HEK293 (cell line): ENCODE results near the gene IFFO2.

ENCODE experiments used
- ZBTB17 ChIP-seq: fragments of 450-650 bp; formaldehyde crosslinking; IDR thresholded peaks from 2 replicates; pipeline ENCODE4 v1.5.1; 2016; ENCODE audit warnings: missing biosample characterization, missing genetic modification characterization
- ZNF16 ChIP-seq: fragments of 450-650 bp; formaldehyde crosslinking; IDR thresholded peaks from 2 replicates; pipeline ENCODE4 v1.5.1; 2016; ENCODE audit warnings: low read depth, missing biosample characterization, missing genetic modification characterization
- ZNF501 ChIP-seq: fragments of 450-650 bp; formaldehyde crosslinking; IDR thresholded peaks from 2 replicates; pipeline ENCODE4 v1.5.1; 2016; ENCODE audit warnings: missing biosample characterization, missing genetic modification characterization
- ZNF530 ChIP-seq: fragments of 450-650 bp; formaldehyde crosslinking; IDR thresholded peaks from 2 replicates; pipeline ENCODE4 v1.5.1; 2016; ENCODE audit warnings: low read depth, missing biosample characterization, missing genetic modification characterization
- ZNF585B ChIP-seq: fragments of 450-650 bp; formaldehyde crosslinking; IDR thresholded peaks from 2 replicates; pipeline ENCODE4 v1.5.1; 2016; ENCODE audit warnings: missing biosample characterization, missing genetic modification characterization
- TF ChIP-seq, protein P1 (sequence below): fragments of 450-650 bp; formaldehyde crosslinking; optimal IDR thresholded peaks from 2 replicates; pipeline ENCODE3; 2016; ENCODE audit warnings: missing biosample characterization, mild to moderate bottlenecking, missing genetic modification characterization
- TF ChIP-seq, protein P2 (sequence below): fragments of 450-650 bp; formaldehyde crosslinking; IDR thresholded peaks from 2 replicates; pipeline ENCODE4 v1.5.1; 2016; ENCODE audit warnings: missing biosample characterization, missing genetic modification characterization
- TF ChIP-seq, protein P3 (sequence below): fragments of 450-650 bp; formaldehyde crosslinking; IDR thresholded peaks from 2 replicates; pipeline ENCODE4 v1.5.1; 2016; ENCODE audit warnings: missing biosample characterization, missing genetic modification characterization

DNA sequence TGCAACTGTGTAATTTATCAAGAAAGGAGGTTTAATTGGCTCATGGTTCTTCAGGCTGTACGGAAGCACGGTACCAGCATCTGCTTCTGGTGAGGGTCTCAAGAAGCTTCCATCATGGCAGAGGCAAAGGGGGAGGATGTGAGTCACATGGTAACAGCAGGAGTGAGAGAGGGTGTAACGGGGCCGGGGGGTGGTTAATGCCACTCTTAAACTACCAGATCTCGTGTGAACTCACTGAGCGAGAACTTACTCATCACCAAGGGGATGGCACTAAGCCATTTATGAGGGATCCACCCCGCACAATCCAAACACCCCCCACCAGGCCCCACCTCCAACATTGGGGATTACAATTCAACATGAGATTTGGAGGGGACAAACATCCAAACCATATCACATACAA is 21.0 kb upstream of the IFFO2 start:
- TF ChIP-seq ZNF585B (tag by site-specific recombination) (no peak), ZNF530 (tag by site-specific recombination) (no peak), ZBTB17 (no peak), ZNF16 (tag by site-specific recombination) (no peak), ZNF501 (no peak)
- TF ChIP-seq, protein P1, sequence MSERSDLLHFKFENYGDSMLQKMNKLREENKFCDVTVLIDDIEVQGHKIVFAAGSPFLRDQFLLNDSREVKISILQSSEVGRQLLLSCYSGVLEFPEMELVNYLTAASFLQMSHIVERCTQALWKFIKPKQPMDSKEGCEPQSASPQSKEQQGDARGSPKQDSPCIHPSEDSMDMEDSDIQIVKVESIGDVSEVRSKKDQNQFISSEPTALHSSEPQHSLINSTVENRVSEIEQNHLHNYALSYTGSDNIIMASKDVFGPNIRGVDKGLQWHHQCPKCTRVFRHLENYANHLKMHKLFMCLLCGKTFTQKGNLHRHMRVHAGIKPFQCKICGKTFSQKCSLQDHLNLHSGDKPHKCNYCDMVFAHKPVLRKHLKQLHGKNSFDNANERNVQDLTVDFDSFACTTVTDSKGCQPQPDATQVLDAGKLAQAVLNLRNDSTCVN (tag by site-specific recombination), result no peak
- TF ChIP-seq, protein P2, sequence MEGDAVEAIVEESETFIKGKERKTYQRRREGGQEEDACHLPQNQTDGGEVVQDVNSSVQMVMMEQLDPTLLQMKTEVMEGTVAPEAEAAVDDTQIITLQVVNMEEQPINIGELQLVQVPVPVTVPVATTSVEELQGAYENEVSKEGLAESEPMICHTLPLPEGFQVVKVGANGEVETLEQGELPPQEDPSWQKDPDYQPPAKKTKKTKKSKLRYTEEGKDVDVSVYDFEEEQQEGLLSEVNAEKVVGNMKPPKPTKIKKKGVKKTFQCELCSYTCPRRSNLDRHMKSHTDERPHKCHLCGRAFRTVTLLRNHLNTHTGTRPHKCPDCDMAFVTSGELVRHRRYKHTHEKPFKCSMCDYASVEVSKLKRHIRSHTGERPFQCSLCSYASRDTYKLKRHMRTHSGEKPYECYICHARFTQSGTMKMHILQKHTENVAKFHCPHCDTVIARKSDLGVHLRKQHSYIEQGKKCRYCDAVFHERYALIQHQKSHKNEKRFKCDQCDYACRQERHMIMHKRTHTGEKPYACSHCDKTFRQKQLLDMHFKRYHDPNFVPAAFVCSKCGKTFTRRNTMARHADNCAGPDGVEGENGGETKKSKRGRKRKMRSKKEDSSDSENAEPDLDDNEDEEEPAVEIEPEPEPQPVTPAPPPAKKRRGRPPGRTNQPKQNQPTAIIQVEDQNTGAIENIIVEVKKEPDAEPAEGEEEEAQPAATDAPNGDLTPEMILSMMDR, result no peak
- TF ChIP-seq, protein P3, sequence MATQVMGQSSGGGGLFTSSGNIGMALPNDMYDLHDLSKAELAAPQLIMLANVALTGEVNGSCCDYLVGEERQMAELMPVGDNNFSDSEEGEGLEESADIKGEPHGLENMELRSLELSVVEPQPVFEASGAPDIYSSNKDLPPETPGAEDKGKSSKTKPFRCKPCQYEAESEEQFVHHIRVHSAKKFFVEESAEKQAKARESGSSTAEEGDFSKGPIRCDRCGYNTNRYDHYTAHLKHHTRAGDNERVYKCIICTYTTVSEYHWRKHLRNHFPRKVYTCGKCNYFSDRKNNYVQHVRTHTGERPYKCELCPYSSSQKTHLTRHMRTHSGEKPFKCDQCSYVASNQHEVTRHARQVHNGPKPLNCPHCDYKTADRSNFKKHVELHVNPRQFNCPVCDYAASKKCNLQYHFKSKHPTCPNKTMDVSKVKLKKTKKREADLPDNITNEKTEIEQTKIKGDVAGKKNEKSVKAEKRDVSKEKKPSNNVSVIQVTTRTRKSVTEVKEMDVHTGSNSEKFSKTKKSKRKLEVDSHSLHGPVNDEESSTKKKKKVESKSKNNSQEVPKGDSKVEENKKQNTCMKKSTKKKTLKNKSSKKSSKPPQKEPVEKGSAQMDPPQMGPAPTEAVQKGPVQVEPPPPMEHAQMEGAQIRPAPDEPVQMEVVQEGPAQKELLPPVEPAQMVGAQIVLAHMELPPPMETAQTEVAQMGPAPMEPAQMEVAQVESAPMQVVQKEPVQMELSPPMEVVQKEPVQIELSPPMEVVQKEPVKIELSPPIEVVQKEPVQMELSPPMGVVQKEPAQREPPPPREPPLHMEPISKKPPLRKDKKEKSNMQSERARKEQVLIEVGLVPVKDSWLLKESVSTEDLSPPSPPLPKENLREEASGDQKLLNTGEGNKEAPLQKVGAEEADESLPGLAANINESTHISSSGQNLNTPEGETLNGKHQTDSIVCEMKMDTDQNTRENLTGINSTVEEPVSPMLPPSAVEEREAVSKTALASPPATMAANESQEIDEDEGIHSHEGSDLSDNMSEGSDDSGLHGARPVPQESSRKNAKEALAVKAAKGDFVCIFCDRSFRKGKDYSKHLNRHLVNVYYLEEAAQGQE, result no peak
